Karpas-422 (cell line): ENCODE results near the gene CORT. TPM values are rescaled to one million over a fixed set of nuclear protein-coding genes. Genes with fewer than 3 reads are reported as not detected.

Source experiments
- DNase-seq: peaks from one replicate; pipeline ENCODE4 v3.0.0-alpha.2; 2015
- H2AFZ ChIP-seq: fragments of 200-600 bp; sonication (generic); 2 replicates; pipeline ENCODE4 v1.6.1; 2014; ENCODE audit warnings: antibody characterized with exemption, low read length, mixed read lengths
- H3K27ac ChIP-seq: fragments of 200-600 bp; sonication (generic); 2 replicates; pipeline ENCODE4 v1.5.1; 2014; ENCODE audit warnings: mild to moderate bottlenecking, low read length, moderate library complexity
- H3K27me3 ChIP-seq: fragments of 200-600 bp; sonication (generic); 2 replicates; pipeline ENCODE4 v1.6.1; 2014; ENCODE audit warnings: low read length, mixed read lengths
- H3K36me3 ChIP-seq: fragments of 200-600 bp; sonication (generic); 2 replicates; pipeline ENCODE4 v1.6.1; 2014; ENCODE audit warnings: low read length, mixed read lengths; ENCODE audit not compliant: insufficient read depth
- H3K4me1 ChIP-seq: fragments of 200-600 bp; sonication (generic); 2 replicates; pipeline ENCODE4 v1.6.1; 2014; ENCODE audit warnings: mild to moderate bottlenecking, low read length, mixed read lengths
- H3K4me2 ChIP-seq: fragments of 200-600 bp; sonication (generic); 2 replicates; pipeline ENCODE4 v1.6.1; 2014; ENCODE audit warnings: low read length, low read depth, mild to moderate bottlenecking; ENCODE audit not compliant: poor library complexity, severe bottlenecking
- H3K4me3 ChIP-seq: fragments of 200-600 bp; sonication (generic); 2 replicates; pipeline ENCODE4 v1.5.1; 2014; ENCODE audit warnings: mild to moderate bottlenecking, antibody characterized with exemption, low read length, mixed read lengths
- H3K79me2 ChIP-seq: fragments of 200-600 bp; sonication (generic); 2 replicates; pipeline ENCODE4 v1.6.1; 2014; ENCODE audit warnings: mild to moderate bottlenecking, low read length, mixed read lengths
- H3K9ac ChIP-seq: fragments of 200-600 bp; sonication (generic); 2 replicates; pipeline ENCODE4 v1.6.0; 2014; ENCODE audit warnings: low read length
- H3K9me2 ChIP-seq: fragments of 200-600 bp; sonication (generic), shearing (Covaris generic); replicated peaks from 2 replicates; pipeline ENCODE4 v1.6.0; 2014; ENCODE audit warnings: mild to moderate bottlenecking, low read length, moderate library complexity; ENCODE audit not compliant: insufficient read depth
- H3K9me3 ChIP-seq: fragments of 300-700, 200-600 bp; sonication (generic); 2 replicates; pipeline ENCODE4 v1.6.1; 2014; ENCODE audit warnings: low read length, mixed read lengths
- H4K20me1 ChIP-seq: fragments of 200-600 bp; sonication (generic); 2 replicates; pipeline ENCODE4 v1.6.1; 2014; ENCODE audit warnings: mild to moderate bottlenecking, antibody characterized with exemption, low read length, low read depth; ENCODE audit not compliant: insufficient read depth
- total RNA-seq: library from RNA; depleted of rRNA; stranded (reverse); fragments of >200 nt; shearing (Covaris generic); gene quantifications from 2 replicates; pipeline ENCODE4 v1.2.3, GENCODE V29; 2014; ENCODE audit warnings: low replicate concordance

CORT gene
- total RNA-seq, 1 experiment from 2014 or later = 0.34 TPM

DNA sequence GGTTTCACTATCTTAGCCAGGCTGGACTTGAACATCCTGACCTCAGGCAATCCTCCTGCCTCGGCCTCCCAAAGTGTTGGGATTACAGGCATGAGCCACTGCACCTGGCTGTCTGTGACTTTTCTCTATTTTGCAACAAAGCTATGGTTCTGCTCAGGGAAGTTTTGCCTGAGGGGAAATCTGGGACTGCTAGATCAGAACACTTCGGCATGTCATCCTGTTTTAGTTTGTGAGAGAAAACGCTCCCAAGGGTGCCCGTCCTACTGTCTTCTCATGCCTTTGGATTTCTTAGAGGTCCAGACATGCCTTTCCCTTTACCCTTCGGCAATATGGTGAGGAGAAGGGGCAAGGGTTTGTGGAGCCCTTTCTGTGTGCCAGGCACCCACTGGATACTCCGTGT, 5.6 kb upstream of the CORT start:
- H3K9me2 ChIP-seq = no peaks in the 10 kb centered on the region
- no peaks in the 10 kb centered on the region for H3K4me1 ChIP-seq
- no peak overlapping the region for H3K4me3 ChIP-seq
- no peaks in the 10 kb centered on the region for H3K36me3 ChIP-seq
- no peaks in the 10 kb centered on the region for H4K20me1 ChIP-seq
- H2AFZ ChIP-seq = no peak overlapping the region
- H3K79me2 ChIP-seq = 0 out of 2 replicates have a peak, but pooled peaks cover 4% of the 10 kb centered on the region
- no peaks in the 10 kb centered on the region for H3K27me3 ChIP-seq
- no peak for DNase-seq
- H3K4me2 ChIP-seq = no peak overlapping the region
- H3K27ac ChIP-seq = no peak overlapping the region
- H3K9me3 ChIP-seq = no peaks in the 10 kb centered on the region
- H3K9ac ChIP-seq = no peak overlapping the region

DNA sequence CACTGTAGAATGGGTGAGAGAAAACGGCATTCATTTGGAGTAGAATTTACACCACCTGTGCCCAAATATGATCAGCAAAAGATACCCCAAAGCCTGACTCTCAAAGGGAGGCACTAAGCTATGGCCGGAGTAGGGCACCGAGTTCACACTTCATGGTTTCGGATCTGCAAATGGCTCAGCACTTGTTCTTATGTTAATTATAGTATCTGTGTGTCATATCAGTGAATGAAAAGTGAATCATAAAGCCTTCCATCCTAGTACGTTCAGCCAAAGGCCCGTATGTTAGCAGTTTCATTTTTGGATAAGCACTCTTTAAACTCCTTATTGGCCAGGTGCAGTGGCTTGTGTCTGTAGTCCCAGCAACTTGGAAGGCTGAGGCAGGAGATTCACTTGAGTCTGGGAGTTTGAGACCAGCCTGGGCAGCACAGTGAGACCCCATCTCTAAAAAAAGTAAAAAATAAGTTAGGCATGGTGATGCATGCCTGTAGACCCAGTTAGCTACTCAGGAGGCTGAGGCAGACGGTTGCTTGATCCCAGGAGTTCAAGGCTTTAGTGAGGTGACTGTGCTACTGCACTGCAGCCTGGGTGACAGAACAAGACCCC, 4.9 kb upstream of the CORT start:
- H3K4me2 ChIP-seq = no peak overlapping the region
- H4K20me1 ChIP-seq = no peaks in the 10 kb centered on the region
- no peaks in the 10 kb centered on the region for H3K9me3 ChIP-seq
- H3K36me3 ChIP-seq = no peaks in the 10 kb centered on the region
- no peaks in the 10 kb centered on the region for H3K27me3 ChIP-seq
- H3K9me2 ChIP-seq = no peaks in the 10 kb centered on the region
- H3K4me3 ChIP-seq = no peak overlapping the region
- no peaks in the 10 kb centered on the region for H3K4me1 ChIP-seq
- H3K27ac ChIP-seq = no peak overlapping the region
- DNase-seq = no peak
- H3K9ac ChIP-seq = no peak overlapping the region
- H2AFZ ChIP-seq = no peak overlapping the region
- 0 out of 2 replicates have a peak, but pooled peaks cover 4% of the 10 kb centered on the region for H3K79me2 ChIP-seq

DNA sequence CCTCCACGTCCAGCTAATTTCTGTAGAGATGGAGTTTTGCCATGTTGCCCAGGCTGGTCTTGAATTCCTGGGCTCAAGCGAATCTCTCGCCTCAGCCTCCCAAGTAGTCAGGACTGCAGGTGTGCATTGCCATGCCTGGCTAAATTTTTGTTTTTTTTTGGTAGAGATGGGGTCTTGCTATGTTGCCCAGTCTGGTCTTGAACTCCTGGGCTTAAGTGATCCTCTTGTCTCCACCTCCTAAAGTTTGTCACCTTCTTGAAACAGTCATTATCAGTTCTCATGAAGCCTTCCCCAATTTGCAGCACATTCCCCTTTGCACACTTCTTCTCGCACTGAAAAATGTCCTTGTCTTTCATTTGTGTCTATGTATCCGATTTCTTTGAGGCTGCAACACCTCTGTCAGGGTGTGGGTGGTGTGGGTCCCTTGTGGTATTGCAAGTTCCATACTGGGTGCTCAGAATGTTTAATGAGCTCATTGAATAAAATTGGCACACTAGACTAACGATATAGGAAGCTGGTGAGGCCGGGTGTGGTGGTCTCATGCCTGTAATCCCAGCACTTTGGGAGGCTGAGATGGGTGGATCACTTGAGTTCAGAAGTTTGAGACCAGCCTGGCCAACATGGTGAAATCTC, 2.9 kb upstream of the CORT start:
- Histone ChIP-seq H3K9me2 (no peaks in the 10 kb centered on the region), H2AFZ (no peak overlapping the region), H3K9me3 (no peaks in the 10 kb centered on the region), H3K4me1 (no peaks in the 10 kb centered on the region), H3K27ac (no peak overlapping the region), H3K79me2 (no peaks in the 10 kb centered on the region), H4K20me1 (no peaks in the 10 kb centered on the region), H3K4me2 (no peak overlapping the region), H3K36me3 (no peaks in the 10 kb centered on the region), H3K27me3 (no peaks in the 10 kb centered on the region), H3K4me3 (no peak overlapping the region), H3K9ac (no peak overlapping the region)
- no peak for DNase-seq

DNA sequence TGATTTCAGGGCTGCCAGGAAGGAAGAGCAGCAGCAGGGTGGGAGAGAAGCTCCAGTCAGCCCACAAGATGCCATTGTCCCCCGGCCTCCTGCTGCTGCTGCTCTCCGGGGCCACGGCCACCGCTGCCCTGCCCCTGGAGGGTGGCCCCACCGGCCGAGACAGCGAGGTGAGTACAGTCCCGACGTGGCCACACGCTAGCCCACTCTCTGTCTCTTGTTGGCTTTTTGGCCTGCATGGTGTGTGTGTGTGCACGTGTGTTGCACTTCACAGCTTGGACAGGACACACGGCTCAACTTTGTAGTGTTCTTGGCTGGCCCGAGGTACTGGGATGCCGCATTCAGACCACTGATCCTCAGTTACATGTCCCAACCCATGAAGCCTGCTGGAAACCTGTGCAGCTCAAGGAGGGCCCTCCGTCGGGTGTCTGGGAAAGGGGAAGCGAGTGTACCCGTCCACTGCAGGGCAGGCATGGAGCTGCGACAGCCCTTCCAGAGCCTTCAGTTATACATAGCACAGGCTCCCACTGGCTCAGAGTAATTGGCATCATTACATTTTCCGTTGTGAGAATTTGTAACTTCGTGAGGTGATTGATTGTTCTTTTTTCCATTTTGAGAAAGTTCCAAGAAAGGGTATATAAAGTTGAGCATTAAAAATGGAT, 454 bp downstream of the CORT start:
- no peak overlapping the region for H3K4me3 ChIP-seq
- no peak overlapping the region for H3K9ac ChIP-seq
- no peaks in the 10 kb centered on the region for H4K20me1 ChIP-seq
- H3K9me2 ChIP-seq = no peaks in the 10 kb centered on the region
- H3K9me3 ChIP-seq = no peaks in the 10 kb centered on the region
- H3K4me2 ChIP-seq = no peak overlapping the region
- no peaks in the 10 kb centered on the region for H3K79me2 ChIP-seq
- no peaks in the 10 kb centered on the region for H3K27me3 ChIP-seq
- no peak for DNase-seq
- H3K4me1 ChIP-seq = no peaks in the 10 kb centered on the region
- H3K27ac ChIP-seq = no peak overlapping the region
- H2AFZ ChIP-seq = no peak overlapping the region
- H3K36me3 ChIP-seq = no peaks in the 10 kb centered on the region

DNA sequence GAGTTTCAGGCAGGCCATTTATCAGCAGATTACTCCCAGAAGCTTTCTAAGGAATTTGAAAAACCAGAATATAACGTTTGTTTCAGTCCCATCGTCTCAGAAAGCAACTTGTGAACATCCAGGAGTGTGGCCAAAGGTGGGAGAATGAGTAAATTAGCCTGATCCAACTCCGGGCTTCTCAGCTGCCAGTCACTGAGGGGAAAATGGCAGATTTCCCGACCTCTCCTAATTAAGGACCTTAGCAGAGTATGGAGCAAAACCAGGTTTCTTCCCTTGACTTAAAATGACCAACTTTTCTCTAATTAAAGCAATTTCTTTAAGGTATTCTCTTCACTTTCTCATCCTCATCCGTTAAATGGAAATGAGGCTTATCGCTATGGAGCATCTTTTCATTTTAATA, 1.0 kb downstream of the CORT start:
- H3K9me3 ChIP-seq = no peaks in the 10 kb centered on the region
- no peak overlapping the region for H3K4me2 ChIP-seq
- no peak overlapping the region for H3K27ac ChIP-seq
- H3K36me3 ChIP-seq = no peaks in the 10 kb centered on the region
- no peak for DNase-seq
- H3K79me2 ChIP-seq = no peaks in the 10 kb centered on the region
- H3K9me2 ChIP-seq = no peaks in the 10 kb centered on the region
- H3K27me3 ChIP-seq = no peaks in the 10 kb centered on the region
- no peaks in the 10 kb centered on the region for H3K4me1 ChIP-seq
- no peaks in the 10 kb centered on the region for H4K20me1 ChIP-seq
- no peak overlapping the region for H2AFZ ChIP-seq
- no peak overlapping the region for H3K9ac ChIP-seq
- H3K4me3 ChIP-seq = no peak overlapping the region

DNA sequence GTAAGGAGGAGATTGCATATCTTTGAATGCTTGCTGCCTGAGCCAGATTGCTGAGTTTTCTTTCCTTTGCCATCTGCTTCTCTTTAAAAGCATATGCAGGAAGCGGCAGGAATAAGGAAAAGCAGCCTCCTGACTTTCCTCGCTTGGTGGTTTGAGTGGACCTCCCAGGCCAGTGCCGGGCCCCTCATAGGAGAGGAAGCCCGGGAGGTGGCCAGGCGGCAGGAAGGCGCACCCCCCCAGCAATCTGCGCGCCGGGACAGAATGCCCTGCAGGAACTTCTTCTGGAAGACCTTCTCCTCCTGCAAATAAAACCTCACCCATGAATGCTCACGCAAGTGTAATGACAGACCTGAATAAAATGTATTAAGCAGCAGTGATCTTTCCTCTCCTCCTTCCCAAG, 1.5 kb downstream of the CORT start:
- Histone ChIP-seq H3K36me3 (no peaks in the 10 kb centered on the region; the same call in 1 of the 2 replicates), H3K4me3 (no peak overlapping the region), H3K4me2 (no peak overlapping the region), H3K9me2 (no peaks in the 10 kb centered on the region), H3K27me3 (no peaks in the 10 kb centered on the region), H3K9ac (no peak overlapping the region), H3K79me2 (no peaks in the 10 kb centered on the region), H3K27ac (no peak overlapping the region), H3K9me3 (no peaks in the 10 kb centered on the region), H3K4me1 (no peaks in the 10 kb centered on the region), H2AFZ (no peak overlapping the region), H4K20me1 (no peaks in the 10 kb centered on the region)
- DNase-seq = no peak

DNA sequence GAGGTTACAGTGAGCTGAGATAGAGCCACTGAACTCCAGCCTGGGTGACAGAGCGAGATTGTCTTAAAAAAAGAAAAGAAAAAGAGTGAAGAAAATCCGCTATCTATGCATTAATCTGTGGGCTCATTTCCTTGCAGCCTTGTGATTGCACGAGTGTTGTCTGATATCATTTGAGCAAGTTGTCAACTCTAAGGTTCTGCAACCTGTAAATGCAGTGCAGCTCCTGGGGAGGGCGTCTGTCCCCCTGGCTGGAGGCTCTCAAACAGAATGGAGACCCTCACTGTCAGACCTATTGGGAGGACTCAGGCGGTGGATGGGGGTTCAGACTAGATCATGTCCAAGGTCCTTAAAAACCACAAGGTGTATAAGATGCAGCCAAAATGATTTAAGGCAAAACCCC, 6.2 kb downstream of the CORT start:
- Histone ChIP-seq H2AFZ (no peak overlapping the region), H3K9me2 (no peaks in the 10 kb centered on the region), H3K4me1 (no peaks in the 10 kb centered on the region), H3K27me3 (no peaks in the 10 kb centered on the region), H3K9ac (no peak overlapping the region), H3K4me2 (no peak overlapping the region), H3K27ac (no peak overlapping the region), H3K36me3 (peaks cover 24% of the 10 kb centered on the region), H3K4me3 (no peak overlapping the region), H3K79me2 (no peaks in the 10 kb centered on the region), H3K9me3 (no peaks in the 10 kb centered on the region), H4K20me1 (no peaks in the 10 kb centered on the region)
- DNase-seq = no peak

DNA sequence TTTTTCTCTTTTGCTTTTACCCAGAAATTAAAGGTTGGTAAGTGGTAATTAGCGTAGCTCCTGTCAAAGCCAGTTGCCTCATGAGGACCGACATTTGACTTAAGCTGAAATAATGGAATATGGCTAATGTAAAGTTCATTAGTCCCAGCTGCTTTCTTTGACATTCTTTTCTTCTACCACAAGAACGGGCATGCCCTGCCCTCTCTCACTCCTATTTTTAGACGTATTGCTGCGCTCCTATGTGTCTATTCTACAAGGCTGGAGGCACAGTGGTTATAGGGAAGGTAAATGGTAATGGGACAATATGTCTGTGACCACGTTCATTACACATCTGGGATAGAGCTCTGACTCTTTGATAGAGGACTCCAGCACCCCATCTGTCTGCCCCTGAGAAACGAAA, 6.8 kb downstream of the CORT start:
- Histone ChIP-seq H2AFZ (no peak overlapping the region), H3K36me3 (peaks cover 29% of the 10 kb centered on the region), H3K9me2 (no peaks in the 10 kb centered on the region), H3K9me3 (no peaks in the 10 kb centered on the region), H3K9ac (no peak overlapping the region), H3K4me2 (no peak overlapping the region), H3K4me3 (no peak overlapping the region), H3K4me1 (no peaks in the 10 kb centered on the region), H3K79me2 (no peaks in the 10 kb centered on the region), H3K27ac (no peak overlapping the region), H4K20me1 (no peaks in the 10 kb centered on the region), H3K27me3 (no peaks in the 10 kb centered on the region)
- DNase-seq = no peak
